ENCODE data around the gene TAF1B.

Gene TAF1B

DNA sequence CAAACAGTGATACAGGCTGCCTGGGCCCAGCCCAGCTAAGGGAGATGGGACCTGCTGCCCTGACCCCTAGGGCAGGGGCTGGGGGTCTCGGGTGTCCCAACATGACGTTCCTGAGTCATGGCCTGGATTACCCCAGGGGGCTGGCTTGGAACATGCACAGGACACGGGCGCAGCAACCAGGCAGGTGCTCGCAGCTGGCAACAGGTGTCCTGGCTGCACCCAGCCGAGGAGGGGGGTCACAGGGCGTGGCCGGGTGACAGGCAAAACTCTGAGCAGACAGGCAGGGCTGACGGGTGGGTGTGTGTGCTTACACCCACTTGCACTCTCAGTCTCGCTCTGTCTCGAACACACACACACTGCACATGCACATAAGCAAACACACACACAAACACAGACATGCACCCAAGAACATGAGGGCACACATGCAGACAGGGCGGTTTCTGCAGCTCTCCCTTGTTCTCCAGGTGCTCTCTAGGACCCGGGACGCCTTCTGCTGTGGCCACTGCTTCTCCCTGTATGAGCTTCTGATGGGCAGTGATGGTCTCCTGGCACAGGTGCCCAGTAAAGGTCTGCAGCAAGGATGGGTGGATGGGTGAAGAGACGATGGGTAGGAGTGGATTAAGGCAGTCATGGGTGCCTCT lies 33.7 kb upstream of the TAF1B start:
- DNase-seq (ENCODE audit: low read depth), result no peak
- Histone ChIP-seq H3K4me3 (ENCODE audit: low read length) (no peak overlapping the region), H3K9me3 (ENCODE audit: control insufficient read depth, low read length) (no peaks in the 10 kb centered on the region)

DNA sequence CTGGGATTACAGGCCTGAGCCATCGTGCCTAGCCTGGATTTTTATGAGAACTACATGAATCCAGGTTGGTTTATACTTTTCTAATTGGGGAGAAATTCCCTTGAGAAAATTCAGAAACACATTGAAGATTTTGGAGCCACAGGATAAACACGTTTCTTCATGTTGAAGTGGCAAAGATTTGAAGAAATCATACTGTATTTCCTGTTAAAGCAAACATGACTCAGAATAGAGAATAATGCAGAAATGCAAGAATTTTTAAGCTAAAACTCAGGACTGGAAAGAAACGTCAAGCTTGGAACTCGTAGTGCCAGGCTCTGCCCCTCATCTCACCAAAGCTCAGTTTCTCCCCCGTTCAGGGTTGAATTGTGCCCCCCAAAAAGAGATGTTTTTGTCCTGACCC lies 32.1 kb upstream of the TAF1B start:
- DNase-seq (ENCODE audit: low read depth), result no peak
- no peaks in the 10 kb centered on the region for H3K9me3 ChIP-seq (ENCODE audit: control insufficient read depth, low read length)
- peaks cover 8% of the 10 kb centered on the region for H3K4me1 ChIP-seq (ENCODE audit: control insufficient read depth, insufficient read depth, low read length)
- no peak overlapping the region for H3K4me3 ChIP-seq (ENCODE audit: low read length)
- H3K9ac ChIP-seq (ENCODE audit: low read length), result no peak overlapping the region
- no peaks in the 10 kb centered on the region for H3K36me3 ChIP-seq (ENCODE audit: control insufficient read depth, insufficient read depth, low read length, severe bottlenecking)
- no peaks in the 10 kb centered on the region for H3K27me3 ChIP-seq (replicated peaks; ENCODE audit: control insufficient read depth, insufficient read depth, low read length)

More for the DNA sequence above, 33.7 kb upstream of the TAF1B start:
- Histone ChIP-seq H3K36me3 (ENCODE audit: control insufficient read depth, insufficient read depth, low read length, severe bottlenecking) (no peaks in the 10 kb centered on the region), H3K4me1 (ENCODE audit: control insufficient read depth, insufficient read depth, low read length) (peaks cover 22% of the 10 kb centered on the region), H3K9ac (ENCODE audit: low read length) (no peak overlapping the region), H3K27me3 (replicated peaks; ENCODE audit: control insufficient read depth, insufficient read depth, low read length) (no peaks in the 10 kb centered on the region)

DNA sequence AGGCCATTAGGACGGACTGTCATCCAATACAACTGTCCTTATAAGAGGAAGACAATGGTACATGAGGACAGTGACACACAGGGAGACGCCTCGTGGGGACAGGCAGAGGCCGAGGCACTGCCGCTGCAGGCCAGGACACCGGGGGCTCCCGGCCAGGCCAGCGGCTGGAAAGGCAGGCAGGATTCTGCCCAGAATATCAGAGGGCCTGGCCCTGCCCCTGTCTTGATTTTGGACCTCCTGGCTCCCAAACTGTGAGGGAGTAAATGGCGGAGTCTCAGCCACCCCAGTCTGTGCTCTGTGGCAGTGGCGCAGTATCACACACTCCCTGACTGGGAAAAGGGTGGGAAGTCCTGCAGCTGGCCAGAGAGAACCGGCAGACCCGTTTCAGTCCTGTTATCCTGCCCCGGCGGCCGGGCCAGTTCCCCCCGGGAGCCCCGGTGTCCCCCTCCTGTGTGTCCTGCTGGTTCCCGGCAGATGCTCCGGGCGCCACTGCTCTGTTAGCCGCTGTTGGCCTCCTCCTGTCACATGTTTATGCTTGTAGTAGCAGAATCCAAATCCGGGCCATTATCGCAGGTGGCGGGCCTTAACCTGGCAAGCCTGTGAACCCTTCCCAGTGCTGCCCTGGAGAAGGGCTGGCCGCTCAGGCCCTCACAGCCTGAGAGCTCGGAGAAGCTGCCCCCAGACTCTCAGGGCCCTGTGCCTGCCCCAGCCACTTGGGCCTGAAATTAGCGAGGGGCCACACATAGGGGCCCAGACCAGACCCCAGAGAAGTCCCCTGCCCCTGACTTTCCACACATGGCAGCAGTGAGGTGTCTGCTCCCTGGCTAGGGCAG lies 31.4 kb upstream of the TAF1B start:
- Histone ChIP-seq H3K4me3 (ENCODE audit: low read length) (no peak overlapping the region), H3K27me3 (replicated peaks; ENCODE audit: control insufficient read depth, insufficient read depth, low read length) (no peaks in the 10 kb centered on the region), H3K36me3 (ENCODE audit: control insufficient read depth, insufficient read depth, low read length, severe bottlenecking) (no peaks in the 10 kb centered on the region), H3K4me1 (ENCODE audit: control insufficient read depth, insufficient read depth, low read length) (peaks cover 6% of the 10 kb centered on the region), H3K9me3 (ENCODE audit: control insufficient read depth, low read length) (no peaks in the 10 kb centered on the region), H3K9ac (ENCODE audit: low read length) (no peak overlapping the region)
- no peak for DNase-seq (ENCODE audit: low read depth)

- H3K4me1 ChIP-seq (ENCODE audit: control insufficient read depth, insufficient read depth, low read length), result peaks cover 6% of the 10 kb centered on the region
- H3K27me3 ChIP-seq (replicated peaks; ENCODE audit: control insufficient read depth, insufficient read depth, low read length), result no peaks in the 10 kb centered on the region
- no peak for DNase-seq (ENCODE audit: low read depth)
- H3K9ac ChIP-seq (ENCODE audit: low read length), result no peak overlapping the region
- no peaks in the 10 kb centered on the region for H3K36me3 ChIP-seq (ENCODE audit: control insufficient read depth, insufficient read depth, low read length, severe bottlenecking)
- no peaks in the 10 kb centered on the region for H3K9me3 ChIP-seq (ENCODE audit: control insufficient read depth, low read length)
- no peak overlapping the region for H3K4me3 ChIP-seq (ENCODE audit: low read length)
Observed at GRCh38 chr2:9812945-9813311, 30.3 kb upstream of the TAF1B start.

DNA sequence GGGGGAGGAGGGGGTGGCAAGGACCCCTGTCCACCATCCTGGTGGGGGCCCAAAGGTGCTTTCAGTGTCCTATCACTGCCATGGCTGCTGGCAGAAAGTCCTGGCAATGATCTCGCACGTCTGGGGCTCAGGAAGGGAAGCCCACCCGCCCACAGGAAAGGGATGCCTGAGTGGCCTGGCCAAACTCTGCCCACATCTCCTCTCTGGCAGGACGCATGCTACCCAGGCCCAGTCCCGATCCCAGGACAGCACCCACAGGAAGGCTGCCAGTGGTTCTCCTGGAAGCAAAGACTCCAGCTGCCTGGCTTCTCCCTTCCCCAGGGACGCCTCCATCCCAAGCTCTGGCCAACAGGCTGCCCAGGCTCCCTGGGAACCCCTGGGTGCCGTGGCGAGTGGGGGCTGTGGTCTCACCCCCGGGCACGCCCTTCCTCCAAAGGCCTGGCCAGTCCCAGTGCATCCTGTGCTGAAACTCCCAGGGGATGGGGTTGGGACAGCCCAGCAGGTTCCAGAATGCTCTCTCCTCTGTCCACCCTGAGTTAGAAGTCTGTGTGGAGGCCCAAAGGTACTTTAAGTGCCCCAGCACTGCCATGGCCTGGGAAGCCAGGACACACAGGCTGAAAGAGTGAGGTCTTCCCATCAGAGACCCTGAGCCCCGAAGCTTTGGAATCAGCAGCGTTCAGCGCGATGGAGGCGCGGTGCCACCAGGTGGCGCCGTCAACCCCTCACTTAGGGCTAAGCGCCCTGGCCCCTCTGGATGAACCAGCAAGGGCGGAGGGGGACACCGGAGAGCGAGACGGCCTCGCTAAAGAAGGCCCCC lies 29.8 kb upstream of the TAF1B start:
- H3K27me3 ChIP-seq (replicated peaks; ENCODE audit: control insufficient read depth, insufficient read depth, low read length), result no peaks in the 10 kb centered on the region
- H3K4me3 ChIP-seq (ENCODE audit: low read length), result peak overlapping the region; percentile 49
- peak; percentile 86 for DNase-seq (ENCODE audit: low read depth)
- peaks cover 6% of the 10 kb centered on the region for H3K4me1 ChIP-seq (ENCODE audit: control insufficient read depth, insufficient read depth, low read length)
- peak overlapping the region; percentile 7 for H3K9ac ChIP-seq (ENCODE audit: low read length)
- no peaks in the 10 kb centered on the region for H3K36me3 ChIP-seq (ENCODE audit: control insufficient read depth, insufficient read depth, low read length, severe bottlenecking)
- H3K9me3 ChIP-seq (ENCODE audit: control insufficient read depth, low read length), result no peaks in the 10 kb centered on the region

DNA sequence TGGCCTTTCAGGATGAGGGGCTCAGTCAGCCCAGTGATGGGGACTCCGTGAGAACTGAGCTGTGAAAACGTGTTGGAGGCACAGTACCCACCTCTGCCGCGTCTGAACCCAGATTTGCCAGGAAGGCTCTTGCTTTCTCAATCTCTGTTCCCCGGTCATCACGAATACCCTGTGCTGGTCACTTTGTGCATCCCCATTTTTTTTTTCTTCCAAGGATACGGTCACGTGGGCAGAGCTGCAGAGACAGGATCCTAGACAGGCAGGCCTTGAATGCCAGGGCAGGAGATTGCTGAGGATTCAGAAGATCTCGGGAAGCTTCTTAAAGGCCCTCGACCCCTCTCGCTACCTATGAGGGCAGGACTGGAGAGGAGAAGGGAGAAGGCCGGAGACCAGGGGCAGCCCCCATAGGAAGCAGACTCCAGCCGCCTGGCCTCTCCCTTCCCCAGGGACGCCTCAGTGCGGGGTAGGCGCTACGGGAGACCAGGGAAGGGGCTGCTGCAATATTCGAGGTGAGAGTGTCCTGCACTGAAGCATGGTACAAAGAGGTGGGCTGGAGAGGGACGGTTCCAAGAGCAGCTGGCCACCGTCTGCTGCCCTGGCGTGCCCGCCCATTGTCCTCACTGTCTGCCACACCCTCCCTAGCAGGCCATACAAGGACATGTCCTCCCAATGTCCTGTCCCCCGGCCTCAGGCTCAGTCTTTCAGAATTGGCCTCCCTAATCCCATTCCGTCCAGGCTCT lies 29.0 kb upstream of the TAF1B start:
- H3K9ac ChIP-seq (ENCODE audit: low read length), result peak overlapping the region; percentile 7
- H3K9me3 ChIP-seq (ENCODE audit: control insufficient read depth, low read length), result no peaks in the 10 kb centered on the region
- peak overlapping the region; percentile 49 for H3K4me3 ChIP-seq (ENCODE audit: low read length)
- H3K36me3 ChIP-seq (ENCODE audit: control insufficient read depth, insufficient read depth, low read length, severe bottlenecking), result no peaks in the 10 kb centered on the region
- H3K27me3 ChIP-seq (replicated peaks; ENCODE audit: control insufficient read depth, insufficient read depth, low read length), result no peaks in the 10 kb centered on the region
- H3K4me1 ChIP-seq (ENCODE audit: control insufficient read depth, insufficient read depth, low read length), result peaks cover 6% of the 10 kb centered on the region
- no peak for DNase-seq (ENCODE audit: low read depth)

GRCh38 chr2:9815076-9815475 lies 28.2 kb upstream of the TAF1B start:
- H3K4me1 ChIP-seq (ENCODE audit: control insufficient read depth, insufficient read depth, low read length), result peaks cover 10% of the 10 kb centered on the region
- no peak for DNase-seq (ENCODE audit: low read depth)
- no peaks in the 10 kb centered on the region for H3K9me3 ChIP-seq (ENCODE audit: control insufficient read depth, low read length)
- H3K4me3 ChIP-seq (ENCODE audit: low read length), result no peak overlapping the region
- H3K36me3 ChIP-seq (ENCODE audit: control insufficient read depth, insufficient read depth, low read length, severe bottlenecking), result no peaks in the 10 kb centered on the region
- H3K9ac ChIP-seq (ENCODE audit: low read length), result no peak overlapping the region
- H3K27me3 ChIP-seq (replicated peaks; ENCODE audit: control insufficient read depth, insufficient read depth, low read length), result no peaks in the 10 kb centered on the region

- no peaks in the 10 kb centered on the region for H3K36me3 ChIP-seq (ENCODE audit: control insufficient read depth, insufficient read depth, low read length, severe bottlenecking)
- H3K27me3 ChIP-seq (replicated peaks; ENCODE audit: control insufficient read depth, insufficient read depth, low read length), result no peaks in the 10 kb centered on the region
- no peak overlapping the region for H3K4me3 ChIP-seq (ENCODE audit: low read length)
- H3K9ac ChIP-seq (ENCODE audit: low read length), result no peak overlapping the region
- H3K9me3 ChIP-seq (ENCODE audit: control insufficient read depth, low read length), result no peaks in the 10 kb centered on the region
- no peak for DNase-seq (ENCODE audit: low read depth)
- peaks cover 10% of the 10 kb centered on the region for H3K4me1 ChIP-seq (ENCODE audit: control insufficient read depth, insufficient read depth, low read length)
Observed at GRCh38 chr2:9815844-9816279, 27.4 kb upstream of the TAF1B start.

GRCh38 chr2:9818097-9818496 lies 25.2 kb upstream of the TAF1B start:
- Histone ChIP-seq H3K4me1 (ENCODE audit: control insufficient read depth, insufficient read depth, low read length) (peaks cover 10% of the 10 kb centered on the region), H3K4me3 (ENCODE audit: low read length) (no peak overlapping the region), H3K9me3 (ENCODE audit: control insufficient read depth, low read length) (no peaks in the 10 kb centered on the region), H3K9ac (ENCODE audit: low read length) (no peak overlapping the region), H3K27me3 (replicated peaks; ENCODE audit: control insufficient read depth, insufficient read depth, low read length) (no peaks in the 10 kb centered on the region), H3K36me3 (ENCODE audit: control insufficient read depth, insufficient read depth, low read length, severe bottlenecking) (no peaks in the 10 kb centered on the region)
- DNase-seq (ENCODE audit: low read depth), result no peak

- Histone ChIP-seq H3K4me3 (ENCODE audit: low read length) (no peak overlapping the region), H3K36me3 (ENCODE audit: control insufficient read depth, insufficient read depth, low read length, severe bottlenecking) (no peaks in the 10 kb centered on the region), H3K9me3 (ENCODE audit: control insufficient read depth, low read length) (no peaks in the 10 kb centered on the region), H3K27me3 (replicated peaks; ENCODE audit: control insufficient read depth, insufficient read depth, low read length) (no peaks in the 10 kb centered on the region), H3K9ac (ENCODE audit: low read length) (no peak overlapping the region), H3K4me1 (ENCODE audit: control insufficient read depth, insufficient read depth, low read length) (peaks cover 4% of the 10 kb centered on the region)
- no peak for DNase-seq (ENCODE audit: low read depth)
Observed at GRCh38 chr2:9819551-9819950, 23.7 kb upstream of the TAF1B start.

Data from adipocyte (in vitro differentiated cells).